Activated B cell treated with CpG ODN at 0.5 μM for 24 hours (primary cell): Measurements from ENCODE around the gene ANO1. TPM values are rescaled to one million over a fixed set of nuclear protein-coding genes. Genes with fewer than 3 reads are reported as not detected.

Experiments used
- ATAC-seq: fragments of 200-7000 bp; cut with Tn5 transposase; one replicate; pipeline ENCODE4 v1.10.0; 2021; ENCODE audit warnings: low read depth, mild to moderate bottlenecking, moderate library complexity
- CTCF ChIA-PET: fragments of 350-600 bp; sonication (Branson Sonifier 250); formaldehyde crosslinking; loops from one replicate; lab custom pipeline; 2021; ENCODE audit warnings: antibody characterized with exemption; lab: Charles Lee
- POLR2A ChIA-PET: fragments of 350-600 bp; sonication (Branson Sonifier 250); formaldehyde crosslinking; loops from one replicate; lab custom pipeline; 2021; ENCODE audit warnings: antibody characterized with exemption; lab: Charles Lee
- DNase-seq: peaks from one replicate; pipeline ENCODE4 v3.0.0; 2022
- H3K27ac Mint-ChIP-seq: one replicate; pipeline ENCODE4 v1.8.0; 2020; ENCODE audit warnings: mixed read lengths
- H3K27me3 Mint-ChIP-seq: one replicate; pipeline ENCODE4 v1.8.0; 2021; ENCODE audit warnings: mixed read lengths
- H3K36me3 Mint-ChIP-seq: one replicate; pipeline ENCODE4 v1.8.0; 2021; ENCODE audit warnings: low read depth, mixed read lengths
- H3K4me1 Mint-ChIP-seq: one replicate; pipeline ENCODE4 v1.8.0; 2021; ENCODE audit warnings: mixed read lengths
- H3K4me3 Mint-ChIP-seq: one replicate; pipeline ENCODE4 v1.8.0; 2020; ENCODE audit warnings: mild to moderate bottlenecking, mixed read lengths
- H3K9me3 Mint-ChIP-seq: one replicate; pipeline ENCODE4 v1.8.0; 2020; ENCODE audit warnings: mixed read lengths
- CTCF ChIP-seq: fragments of 200-600 bp; IDR thresholded peaks from one replicate; pipeline ENCODE4 v1.8.0; 2022; ENCODE audit warnings: antibody characterized with exemption, mild to moderate bottlenecking
- intact Hi-C: fragments of 100-400 bp; cut with micrococcal nuclease; formaldehyde crosslinking; loops from one replicate; pipeline ENCODE4 v1.15.1; 2024
- total RNA-seq: library from RNA; stranded (reverse); gene quantifications from 2 replicates; pipeline ENCODE4 v1.2.3, GENCODE V29; 2022

ANO1 gene
- total RNA-seq, 1 donor from 2014 or later = not detected

GRCh38 chr11:70205049-70205725 is 127.1 kb downstream of the ANO1 start:
- ATAC-seq (no peak), DNase-seq (no peak)
- intact Hi-C loops = no loop called here
- peak overlapping the region; percentile 93 for H3K4me3 Mint-ChIP-seq
- no peaks in the 10 kb centered on the region for H3K9me3 Mint-ChIP-seq
- peaks cover 55% of the 10 kb centered on the region for H3K36me3 Mint-ChIP-seq
- H3K4me1 Mint-ChIP-seq = peaks cover 35% of the 10 kb centered on the region
- POLR2A ChIA-PET = no interaction called here
- no peak overlapping the region for H3K27ac Mint-ChIP-seq
- CTCF ChIA-PET = interaction anchor here (1.0 kb wide), 1 partner anchor 9 kb away, joined by 4 read pairs; no protein-coding TSS in a partner anchor
- no peaks in the 10 kb centered on the region for H3K27me3 Mint-ChIP-seq
- TF ChIP-seq CTCF = no peak

GRCh38 chr11:70205766-70206165 is 127.6 kb downstream of the ANO1 start:
- intact Hi-C loops = no loop called here
- ATAC-seq = no peak
- CTCF ChIA-PET = no interaction called here

GRCh38 chr11:70206226-70206981 is 128.3 kb downstream of the ANO1 start:
- ATAC-seq (no peak), DNase-seq (no peak)
- intact Hi-C loops = no loop called here
- TF ChIP-seq CTCF = no peak
- Mint-ChIP-seq H3K27ac (no peak overlapping the region), H3K4me3 (no peak overlapping the region), H3K27me3 (no peaks in the 10 kb centered on the region), H3K9me3 (no peaks in the 10 kb centered on the region), H3K36me3 (peaks cover 55% of the 10 kb centered on the region), H3K4me1 (peaks cover 35% of the 10 kb centered on the region)
- ChIA-PET CTCF (no interaction called here), POLR2A (interaction anchor here (0.7 kb wide), 1 partner anchor 490 kb away, joined by 4 read pairs; no protein-coding TSS in a partner anchor)

More at GRCh38 chr11:70205766-70206165, 127.6 kb downstream of the ANO1 start:
- peaks cover 35% of the 10 kb centered on the region for H3K4me1 Mint-ChIP-seq
- POLR2A ChIA-PET = no interaction called here
- no peak for TF ChIP-seq CTCF
- H3K27me3 Mint-ChIP-seq = no peaks in the 10 kb centered on the region
- peaks cover 55% of the 10 kb centered on the region for H3K36me3 Mint-ChIP-seq
- no peak overlapping the region for H3K27ac Mint-ChIP-seq
- no peaks in the 10 kb centered on the region for H3K9me3 Mint-ChIP-seq
- H3K4me3 Mint-ChIP-seq = no peak overlapping the region
- DNase-seq = no peak

- Mint-ChIP-seq H3K27ac (no peak overlapping the region), H3K4me1 (peaks cover 35% of the 10 kb centered on the region), H3K27me3 (no peaks in the 10 kb centered on the region), H3K36me3 (peaks cover 55% of the 10 kb centered on the region), H3K4me3 (no peak overlapping the region), H3K9me3 (no peaks in the 10 kb centered on the region)
- no peak for TF ChIP-seq CTCF
- intact Hi-C loops = no loop called here
- ChIA-PET CTCF (no interaction called here), POLR2A (interaction anchor here (0.7 kb wide), 1 partner anchor 491 kb away, joined by 4 read pairs; no protein-coding TSS in a partner anchor)
- DNase-seq = no peak
- no peak for ATAC-seq
These were observed 128.9 kb downstream of the ANO1 start for GRCh38 chr11:70206982-70207376.

- Mint-ChIP-seq H3K4me3 (no peak overlapping the region), H3K27ac (no peak overlapping the region)
- POLR2A ChIA-PET = no interaction called here
These were observed 129.5 kb downstream of the ANO1 start for GRCh38 chr11:70207531-70208131.

More at GRCh38 chr11:70207531-70208131, 129.5 kb downstream of the ANO1 start:
- Mint-ChIP-seq H3K9me3 (no peaks in the 10 kb centered on the region), H3K4me1 (peaks cover 31% of the 10 kb centered on the region), H3K27me3 (no peaks in the 10 kb centered on the region), H3K36me3 (peaks cover 55% of the 10 kb centered on the region)
- ATAC-seq (no peak), DNase-seq (no peak)
- intact Hi-C loops = no loop called here
- TF ChIP-seq CTCF = no peak
- CTCF ChIA-PET = no interaction called here
